ENCODE data around the gene GOSR2.
"Not testable (repeated sequence)": the region's sequence is repeated elsewhere in the genome, so short reads cannot be mapped to it uniquely, and the experiment has no call there.

GOSR2 gene

GRCh38 chr17:46931596-46931995 is 8.6 kb downstream of the GOSR2 start:
- no peak for DNase-seq

- no peak for DNase-seq
These were observed 12.8 kb downstream of the GOSR2 start for GRCh38 chr17:46935658-46936266.

GRCh38 chr17:46940692-46941404 is 17.9 kb downstream of the GOSR2 start:
- DNase-seq, result peak; percentile 69 to 74

- peak; percentile 61 to 71 for DNase-seq
These were observed 19.7 kb downstream of the GOSR2 start for GRCh38 chr17:46942441-46943217.

DNA sequence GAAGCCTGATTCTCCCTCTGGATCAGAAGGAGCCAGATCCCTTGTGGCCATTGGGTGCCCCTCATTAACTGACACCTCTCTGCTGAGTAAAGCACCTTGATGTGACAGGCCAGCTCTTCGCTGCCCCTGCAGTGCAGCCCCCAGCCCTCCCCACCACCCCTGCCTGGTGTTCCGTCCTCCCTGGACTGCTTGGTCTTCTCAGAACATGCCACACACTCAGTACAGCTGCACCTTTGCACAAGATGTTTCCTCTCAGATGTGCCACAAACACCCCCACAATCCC is 20.2 kb downstream of the GOSR2 start:
- DNase-seq, result no peak

- peak in 1 of 2 donors; percentile 8 for DNase-seq
These were observed 20.8 kb downstream of the GOSR2 start for GRCh38 chr17:46943501-46944393.

GRCh38 chr17:46944931-46945330 is 22.0 kb downstream of the GOSR2 start:
- DNase-seq, result no peak

- no peak for DNase-seq
These were observed 24.3 kb downstream of the GOSR2 start for GRCh38 chr17:46947216-46947615.

GRCh38 chr17:46948544-46948943 is 25.6 kb downstream of the GOSR2 start:
- DNase-seq, result no peak

DNA sequence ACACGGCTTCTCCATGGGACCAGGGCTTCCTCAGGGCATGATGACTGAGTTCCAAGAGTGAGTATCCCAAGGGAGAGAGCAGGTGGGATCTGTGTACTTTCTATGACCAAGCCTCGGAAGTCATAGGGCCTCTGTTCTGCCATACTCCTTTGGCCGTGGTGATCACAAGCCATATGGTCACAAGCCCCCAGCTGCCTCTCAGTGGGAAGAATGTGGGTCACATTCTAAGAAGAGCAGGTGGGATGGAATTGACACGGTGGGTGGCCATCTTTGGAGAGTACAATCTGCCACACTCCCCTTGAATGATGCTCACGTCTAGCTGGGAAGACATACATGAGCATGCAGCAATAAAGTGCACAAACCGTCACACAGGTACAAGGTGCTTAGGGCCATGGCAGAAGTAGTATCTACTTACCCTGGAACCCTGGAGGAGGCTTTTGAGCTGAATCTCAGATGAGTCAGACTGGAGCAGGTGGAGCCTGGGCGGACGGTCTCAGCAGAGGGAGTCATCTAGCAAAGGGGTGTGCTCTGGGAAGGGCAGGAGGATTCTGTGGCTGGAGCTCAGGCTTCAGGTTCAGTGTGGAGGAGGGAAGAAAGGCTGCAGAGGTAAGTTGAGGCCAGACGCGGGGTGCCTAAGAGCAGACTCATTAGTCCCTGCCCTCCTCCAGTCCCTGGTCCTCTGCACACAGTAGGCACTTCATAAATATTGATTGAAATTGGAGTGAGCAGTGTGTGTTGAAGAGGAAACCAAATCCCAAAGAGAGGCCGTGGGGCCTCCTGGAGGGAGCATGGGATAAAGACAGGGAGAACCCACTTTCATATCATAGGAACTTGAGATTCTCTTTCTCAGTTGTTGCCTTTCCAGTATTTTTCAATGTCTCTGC is 26.6 kb downstream of the GOSR2 start:
- no peak for DNase-seq

GRCh38 chr17:46950342-46950996 is 27.5 kb downstream of the GOSR2 start:
- no peak for DNase-seq

GRCh38 chr17:46950997-46951621 is 28.1 kb downstream of the GOSR2 start:
- DNase-seq, result no peak

DNA sequence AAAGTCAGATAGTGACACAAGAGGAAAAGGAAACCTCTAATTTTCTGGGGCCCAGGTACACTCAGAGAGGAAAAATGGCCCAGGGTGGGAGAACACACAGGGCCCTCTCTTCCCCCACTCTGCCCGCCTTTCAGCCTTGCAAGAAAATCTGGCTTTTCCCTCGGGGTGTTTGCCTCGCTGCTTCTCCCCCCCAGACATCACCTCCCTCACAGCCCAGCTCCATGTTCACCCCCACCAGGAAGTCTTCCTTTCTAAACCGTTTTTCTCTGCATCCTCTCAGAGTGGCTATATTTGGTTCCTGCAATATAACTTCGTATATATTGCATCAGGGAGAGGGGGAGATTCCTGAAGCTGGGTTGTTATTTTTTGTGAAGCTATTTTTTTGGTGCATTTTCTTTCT is 28.7 kb downstream of the GOSR2 start:
- no peak for DNase-seq

GRCh38 chr17:46952115-46952514 is 29.2 kb downstream of the GOSR2 start:
- DNase-seq, result no peak

DNA sequence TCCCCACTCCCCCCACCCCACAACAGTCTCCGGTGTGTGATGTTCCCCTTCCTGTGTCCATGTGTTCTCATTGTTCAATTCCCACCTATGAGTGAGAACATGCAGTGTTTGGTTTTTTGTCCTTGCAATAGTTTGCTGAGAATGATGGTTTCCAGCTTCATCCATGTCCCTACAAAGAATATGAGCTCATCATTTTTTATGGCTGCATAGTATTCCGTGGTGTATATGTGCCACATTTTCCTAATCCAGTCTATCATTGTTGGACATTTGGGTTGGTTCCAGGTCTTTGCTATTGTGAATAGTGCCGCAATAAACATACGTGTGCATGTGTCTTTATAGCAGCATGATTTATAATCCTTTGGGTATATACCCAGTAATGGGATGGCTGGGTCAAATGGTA is 30.2 kb downstream of the GOSR2 start:
- DNase-seq, result not testable (repeated sequence)

GRCh38 chr17:46958041-46958591 is 35.2 kb downstream of the GOSR2 start:
- DNase-seq, result peak; percentile 20 to 33

GRCh38 chr17:46960152-46960551 is 37.2 kb downstream of the GOSR2 start:
- no peak for DNase-seq

- no peak for DNase-seq
These were observed 39.4 kb downstream of the GOSR2 start for GRCh38 chr17:46962374-46962790.

GRCh38 chr17:46963571-46963970 is 40.6 kb downstream of the GOSR2 start:
- DNase-seq, result no peak

Data from inflammatory macrophage (primary cell).